Measurements from ENCODE around the gene ERO1A. TPM values are rescaled to one million over a fixed set of nuclear protein-coding genes. Genes with fewer than 3 reads are reported as not detected.

The ERO1A gene
- total RNA-seq, 1 donor from 2014 or later, result 37.8 TPM

GRCh38 chr14:52701223-52701622 is 5.9 kb upstream of the ERO1A start:
- no peak for DNase-seq (ENCODE audit: low spot score)

- DNase-seq (ENCODE audit: low spot score), result no peak
These were observed 5.4 kb upstream of the ERO1A start for GRCh38 chr14:52700701-52701172.

- no peak for DNase-seq (ENCODE audit: low spot score)
These were observed 437 bp downstream of the ERO1A start for GRCh38 chr14:52694761-52695480.

GRCh38 chr14:52693532-52693931 is 1.8 kb downstream of the ERO1A start:
- no peak for DNase-seq (ENCODE audit: low spot score)

GRCh38 chr14:52693036-52693435 is 2.3 kb downstream of the ERO1A start:
- DNase-seq (ENCODE audit: low spot score), result no peak

- no peak for DNase-seq (ENCODE audit: low spot score)
These were observed 3.0 kb downstream of the ERO1A start for GRCh38 chr14:52692248-52692962.

GRCh38 chr14:52690983-52691760 is 4.2 kb downstream of the ERO1A start:
- DNase-seq (ENCODE audit: low spot score), result no peak

GRCh38 chr14:52686176-52686575 is 9.2 kb downstream of the ERO1A start:
- no peak for DNase-seq (ENCODE audit: low spot score)

- no peak for DNase-seq (ENCODE audit: low spot score)
These were observed 11.3 kb downstream of the ERO1A start for GRCh38 chr14:52683985-52684520.

GRCh38 chr14:52678591-52678990 is 16.8 kb downstream of the ERO1A start:
- no peak for DNase-seq (ENCODE audit: low spot score)

GRCh38 chr14:52663850-52664249 is 31.5 kb downstream of the ERO1A start:
- no peak for DNase-seq (ENCODE audit: low spot score)

GRCh38 chr14:52661314-52661713 is 34.0 kb downstream of the ERO1A start:
- DNase-seq (ENCODE audit: low spot score), result no peak

- no peak for DNase-seq (ENCODE audit: low spot score)
These were observed 34.5 kb downstream of the ERO1A start for GRCh38 chr14:52660832-52661231.

- DNase-seq (ENCODE audit: low spot score), result no peak
These were observed 35.0 kb downstream of the ERO1A start for GRCh38 chr14:52660325-52660724.

GRCh38 chr14:52656905-52657304 is 38.5 kb downstream of the ERO1A start:
- DNase-seq (ENCODE audit: low spot score), result no peak

GRCh38 chr14:52650774-52651173 is 44.6 kb downstream of the ERO1A start:
- DNase-seq (ENCODE audit: low spot score), result no peak

- no peak for DNase-seq (ENCODE audit: low spot score)
These were observed 45.8 kb downstream of the ERO1A start for GRCh38 chr14:52649511-52649910.

- DNase-seq (ENCODE audit: low spot score), result no peak
These were observed 53.6 kb downstream of the ERO1A start for GRCh38 chr14:52641745-52642144.

- DNase-seq (ENCODE audit: low spot score), result no peak
These were observed 55.2 kb downstream of the ERO1A start for GRCh38 chr14:52640137-52640536.

GRCh38 chr14:52619687-52620086 is 75.7 kb downstream of the ERO1A start:
- DNase-seq (ENCODE audit: low spot score), result no peak

GRCh38 chr14:52618602-52619001 is 76.8 kb downstream of the ERO1A start:
- DNase-seq (ENCODE audit: low spot score), result no peak

- no peak for DNase-seq (ENCODE audit: low spot score)
These were observed 85.2 kb downstream of the ERO1A start for GRCh38 chr14:52610187-52610586.

Measured in mesenteric fat pad (tissue), 1 donor.